OCI-LY3 (cell line): ENCODE results near the gene ASPN.

Experiments used
- H2AFZ ChIP-seq: fragments of 200-600, 300-600 bp; shearing (Covaris generic); 2 replicates; pipeline ENCODE4 v1.6.0; 2014; ENCODE audit warnings: antibody characterized with exemption, low read depth, low read length
- H3K27ac ChIP-seq: fragments of 200-600, 300-600 bp; sonication (generic); 2 replicates; pipeline ENCODE4 v1.5.1; 2014; ENCODE audit warnings: mild to moderate bottlenecking, low read length, moderate library complexity, mixed read lengths
- H3K27me3 ChIP-seq: fragments of 200-600, 300-600 bp; sonication (generic); 2 replicates; pipeline ENCODE4 v1.6.1; 2014; ENCODE audit warnings: low read depth, low read length, mixed read lengths
- H3K36me3 ChIP-seq: fragments of 200-600, 300-600 bp; sonication (generic); replicated peaks from 2 replicates; pipeline ENCODE3; 2014; ENCODE audit warnings: low read depth, low read length, mixed read lengths
- H3K4me1 ChIP-seq: fragments of 300-600, 200-600 bp; sonication (generic); 2 replicates; pipeline ENCODE4 v1.6.1; 2014; ENCODE audit warnings: low read length, mixed read lengths
- H3K4me2 ChIP-seq: fragments of 200-600, 300-600 bp; sonication (generic); 2 replicates; pipeline ENCODE4 v1.6.1; 2014; ENCODE audit warnings: low read length, mixed read lengths
- H3K4me3 ChIP-seq: fragments of 300-600, 200-600 bp; sonication (generic); 2 replicates; pipeline ENCODE4 v1.5.1; 2014; ENCODE audit warnings: antibody characterized with exemption, mild to moderate bottlenecking, low read length, moderate library complexity
- H3K79me2 ChIP-seq: fragments of 300-600, 200-600 bp; shearing (Covaris generic); 2 replicates; pipeline ENCODE4 v1.6.1; 2014; ENCODE audit warnings: mild to moderate bottlenecking, low read length, mixed read lengths
- H3K9ac ChIP-seq: fragments of 300-600, 200-600 bp; shearing (Covaris generic); 2 replicates; pipeline ENCODE4 v1.6.0; 2014; ENCODE audit warnings: mild to moderate bottlenecking, low read length, moderate library complexity
- H3K9me3 ChIP-seq: fragments of 200-600, 300-600 bp; shearing (Covaris generic); 2 replicates; pipeline ENCODE4 v1.6.1; 2014; ENCODE audit warnings: low read length, mixed read lengths; ENCODE audit not compliant: insufficient read depth
- H4K20me1 ChIP-seq: fragments of 200-600, 300-600 bp; sonication (generic); 2 replicates; pipeline ENCODE4 v1.6.1; 2016; ENCODE audit warnings: low read length, mixed read lengths; ENCODE audit not compliant: insufficient read depth
- CTCF ChIP-seq: fragments of 200-600, 300-600 bp; sonication (generic); IDR thresholded peaks from 2 replicates; pipeline ENCODE4 v1.5.1; 2014; ENCODE audit warnings: antibody characterized with exemption, low read length, low read depth
- EZH2phosphoT487 ChIP-seq: fragments of 200-600 bp; shearing (Covaris generic); IDR thresholded peaks from 2 replicates; pipeline ENCODE4 v1.6.1; 2018; ENCODE audit warnings: antibody characterized with exemption, mixed run types, low read depth

Gene ASPN

GRCh38 chr9:92494856-92495255 lies 12.6 kb upstream of the ASPN start:
- Histone ChIP-seq H3K9me3 (no peaks in the 10 kb centered on the region), H3K27ac (no peak overlapping the region), H3K27me3 (no peaks in the 10 kb centered on the region), H4K20me1 (no peaks in the 10 kb centered on the region), H3K9ac (no peak overlapping the region), H3K4me2 (no peak overlapping the region), H3K79me2 (no peaks in the 10 kb centered on the region), H3K4me3 (no peak overlapping the region), H2AFZ (no peak overlapping the region), H3K4me1 (peaks cover 11% of the 10 kb centered on the region), H3K36me3 (no peaks in the 10 kb centered on the region)
- TF ChIP-seq EZH2phosphoT487 (no peak), CTCF (no peak)

DNA sequence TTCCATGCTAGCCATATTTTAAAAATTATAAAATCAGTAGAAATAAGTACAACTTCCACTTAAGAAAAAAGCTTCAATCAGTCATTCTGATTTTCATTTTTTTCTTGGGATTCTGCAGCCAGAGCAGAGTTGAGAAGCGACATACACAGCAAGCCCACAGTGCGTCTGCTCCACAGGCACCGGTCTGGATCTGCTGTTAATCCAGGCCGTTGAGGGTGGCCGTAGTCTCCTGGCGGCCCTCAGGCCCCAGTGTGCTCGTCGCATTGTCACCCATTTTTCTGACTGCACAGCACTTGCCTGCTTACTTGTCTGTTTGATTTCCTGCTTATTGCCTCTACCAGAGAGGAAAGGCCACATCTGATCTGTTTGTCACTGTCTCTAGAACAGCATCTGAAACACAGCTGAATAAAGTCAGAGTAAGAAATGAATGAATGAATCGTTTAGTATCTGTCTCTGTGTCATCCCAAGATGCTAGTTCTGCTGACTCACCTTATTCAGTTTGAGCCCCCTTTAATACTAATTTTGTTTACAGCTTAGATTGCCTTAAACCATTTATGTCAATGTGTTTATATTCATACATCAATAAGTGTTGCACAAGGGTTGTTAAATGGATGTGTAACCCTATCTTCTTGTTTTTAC lies 11.6 kb upstream of the ASPN start:
- no peak overlapping the region for H3K4me3 ChIP-seq
- H3K27me3 ChIP-seq, result no peaks in the 10 kb centered on the region
- no peak overlapping the region for H3K27ac ChIP-seq
- H3K4me1 ChIP-seq, result peaks cover 11% of the 10 kb centered on the region
- TF ChIP-seq CTCF (no peak), EZH2phosphoT487 (no peak)
- no peaks in the 10 kb centered on the region for H3K9me3 ChIP-seq
- no peaks in the 10 kb centered on the region for H4K20me1 ChIP-seq
- no peaks in the 10 kb centered on the region for H3K79me2 ChIP-seq
- H3K9ac ChIP-seq, result no peak overlapping the region
- H3K36me3 ChIP-seq, result no peaks in the 10 kb centered on the region
- no peak overlapping the region for H2AFZ ChIP-seq
- no peak overlapping the region for H3K4me2 ChIP-seq

- no peak for TF ChIP-seq CTCF
- TF ChIP-seq EZH2phosphoT487, result no peak
- no peak overlapping the region for H2AFZ ChIP-seq
- H3K9ac ChIP-seq, result no peak overlapping the region
- no peak overlapping the region for H3K27ac ChIP-seq
- H3K4me3 ChIP-seq, result no peak overlapping the region
- no peaks in the 10 kb centered on the region for H3K36me3 ChIP-seq
- no peaks in the 10 kb centered on the region for H3K79me2 ChIP-seq
- no peaks in the 10 kb centered on the region for H3K27me3 ChIP-seq
- H3K4me1 ChIP-seq, result peaks cover 11% of the 10 kb centered on the region
- H3K9me3 ChIP-seq, result no peaks in the 10 kb centered on the region
- peak overlapping the region; percentile 9; the same call in 1 of the 2 replicates for H3K4me2 ChIP-seq
- no peaks in the 10 kb centered on the region for H4K20me1 ChIP-seq
Observed at GRCh38 chr9:92492781-92493401, 10.6 kb upstream of the ASPN start.

DNA sequence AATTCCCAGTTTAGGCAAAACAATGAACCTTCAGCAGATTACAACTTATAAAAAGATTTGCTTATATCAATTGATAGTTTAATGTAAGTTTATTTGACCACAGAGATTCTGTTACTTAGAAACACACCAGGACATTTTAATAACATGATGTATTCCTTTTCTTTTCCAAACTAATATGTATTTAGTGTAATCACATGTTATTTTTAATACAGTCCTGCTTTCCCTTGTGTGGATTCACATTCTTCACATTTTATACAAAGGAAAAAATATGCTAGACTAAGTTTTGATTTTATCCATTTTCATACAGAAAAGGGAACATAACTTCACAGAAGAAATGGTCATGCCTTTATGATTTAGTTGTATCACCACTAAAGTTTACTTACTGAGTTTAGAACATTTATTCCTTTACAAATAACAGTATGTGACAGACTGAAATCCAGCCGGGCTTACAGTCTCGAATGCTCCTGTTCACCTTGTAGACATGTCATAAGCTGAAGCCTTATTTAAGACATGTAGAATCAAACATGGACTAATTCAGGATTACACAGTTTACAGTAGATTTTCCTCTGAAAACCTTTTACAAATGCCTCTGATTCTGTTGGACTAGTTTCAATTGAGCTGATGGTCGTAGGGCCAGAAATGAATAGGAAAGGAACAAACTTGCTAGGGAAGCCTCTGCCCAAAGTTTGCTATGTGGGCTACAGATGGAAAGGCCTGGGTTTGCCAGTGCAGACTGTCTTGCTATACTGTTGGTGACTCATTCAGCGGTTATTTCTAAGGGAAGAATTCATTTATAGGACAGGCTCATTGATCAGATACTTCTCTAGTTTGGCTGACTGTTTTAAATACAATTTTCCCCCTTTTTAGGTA lies 6.6 kb upstream of the ASPN start:
- no peak overlapping the region for H3K9ac ChIP-seq
- no peaks in the 10 kb centered on the region for H3K9me3 ChIP-seq
- H4K20me1 ChIP-seq, result no peaks in the 10 kb centered on the region
- H3K36me3 ChIP-seq, result no peaks in the 10 kb centered on the region
- peaks cover 11% of the 10 kb centered on the region for H3K4me1 ChIP-seq
- no peaks in the 10 kb centered on the region for H3K79me2 ChIP-seq
- H3K4me3 ChIP-seq, result no peak overlapping the region
- no peak overlapping the region for H3K27ac ChIP-seq
- TF ChIP-seq EZH2phosphoT487 (no peak), CTCF (no peak)
- H3K27me3 ChIP-seq, result no peaks in the 10 kb centered on the region
- H3K4me2 ChIP-seq, result no peak overlapping the region
- no peak overlapping the region for H2AFZ ChIP-seq
